WI38 (cell line): ENCODE data around the gene FH.

Experiments
- H3K4me3 ChIP-seq: 2 replicates; pipeline ENCODE4 v1.5.1; 2011; ENCODE audit warnings: low read depth, mild to moderate bottlenecking, control low read depth, low read length
- TF ChIP-seq, protein P1 (sequence below): IDR thresholded peaks from 2 replicates; pipeline ENCODE4 v1.5.1; 2012; ENCODE audit warnings: low read depth, mild to moderate bottlenecking, control low read depth, low read length

The FH gene

DNA sequence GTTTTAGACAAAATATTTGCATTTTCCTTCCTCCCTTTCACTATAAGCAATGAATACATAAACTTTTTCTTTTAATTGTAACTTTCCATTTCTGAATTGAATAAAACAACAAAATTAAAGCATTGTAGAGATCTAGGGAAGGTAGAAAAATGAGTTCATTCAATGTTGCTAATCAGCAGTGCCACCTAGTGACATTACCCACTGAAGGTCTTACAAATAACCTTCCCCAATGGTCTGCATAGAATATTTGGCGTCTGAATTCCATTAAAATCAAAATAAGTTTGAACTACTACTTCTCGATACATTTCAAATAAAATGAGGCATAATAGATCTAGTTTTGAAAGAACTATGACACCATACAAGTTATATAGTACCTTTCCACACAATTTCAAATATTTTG is 19.6 kb downstream of the FH start:
- TF ChIP-seq, protein P1, sequence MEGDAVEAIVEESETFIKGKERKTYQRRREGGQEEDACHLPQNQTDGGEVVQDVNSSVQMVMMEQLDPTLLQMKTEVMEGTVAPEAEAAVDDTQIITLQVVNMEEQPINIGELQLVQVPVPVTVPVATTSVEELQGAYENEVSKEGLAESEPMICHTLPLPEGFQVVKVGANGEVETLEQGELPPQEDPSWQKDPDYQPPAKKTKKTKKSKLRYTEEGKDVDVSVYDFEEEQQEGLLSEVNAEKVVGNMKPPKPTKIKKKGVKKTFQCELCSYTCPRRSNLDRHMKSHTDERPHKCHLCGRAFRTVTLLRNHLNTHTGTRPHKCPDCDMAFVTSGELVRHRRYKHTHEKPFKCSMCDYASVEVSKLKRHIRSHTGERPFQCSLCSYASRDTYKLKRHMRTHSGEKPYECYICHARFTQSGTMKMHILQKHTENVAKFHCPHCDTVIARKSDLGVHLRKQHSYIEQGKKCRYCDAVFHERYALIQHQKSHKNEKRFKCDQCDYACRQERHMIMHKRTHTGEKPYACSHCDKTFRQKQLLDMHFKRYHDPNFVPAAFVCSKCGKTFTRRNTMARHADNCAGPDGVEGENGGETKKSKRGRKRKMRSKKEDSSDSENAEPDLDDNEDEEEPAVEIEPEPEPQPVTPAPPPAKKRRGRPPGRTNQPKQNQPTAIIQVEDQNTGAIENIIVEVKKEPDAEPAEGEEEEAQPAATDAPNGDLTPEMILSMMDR, result peak; percentile 18; the same call in 1 of the 2 replicates

GRCh38 chr1:241495741-241496140 is 23.8 kb downstream of the FH start:
- no peak overlapping the region for H3K4me3 ChIP-seq
- TF ChIP-seq, protein P1, result no peak

More for the DNA sequence above, 19.6 kb downstream of the FH start:
- H3K4me3 ChIP-seq, result no peak overlapping the region

GRCh38 chr1:241488739-241489138 is 30.8 kb downstream of the FH start:
- no peak overlapping the region for H3K4me3 ChIP-seq
- TF ChIP-seq, protein P1, result no peak

DNA sequence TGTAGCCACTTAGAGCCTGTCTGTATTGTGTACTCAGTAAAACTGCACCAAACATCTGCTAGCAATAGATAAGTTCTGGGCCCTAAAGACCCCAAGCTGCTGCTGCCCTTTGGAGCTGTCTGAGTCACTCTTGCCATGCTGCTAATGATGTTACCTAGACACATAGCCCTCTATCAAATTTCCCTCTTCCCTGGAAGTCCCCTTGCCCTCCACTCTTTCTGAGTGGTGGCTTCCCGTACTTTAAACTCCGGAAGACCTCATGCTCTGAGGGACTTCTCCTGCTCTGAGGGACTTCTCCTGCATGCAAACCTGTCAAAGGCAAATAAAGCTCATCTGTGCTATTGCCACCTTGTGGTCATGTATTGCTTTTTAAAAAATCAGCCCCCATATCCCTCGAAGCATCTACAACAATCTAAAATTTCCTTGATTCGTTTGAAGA is 34.0 kb downstream of the FH start:
- no peak overlapping the region for H3K4me3 ChIP-seq

GRCh38 chr1:241485145-241485544 is 34.4 kb downstream of the FH start:
- TF ChIP-seq, protein P1, result no peak
- no peak overlapping the region for H3K4me3 ChIP-seq

More for the DNA sequence above, 34.0 kb downstream of the FH start:
- TF ChIP-seq, protein P1, result no peak; the same call in 1 of the 2 replicates

GRCh38 chr1:241482761-241483250 is 36.7 kb downstream of the FH start:
- no peak overlapping the region for H3K4me3 ChIP-seq
- TF ChIP-seq, protein P1, result no peak

DNA sequence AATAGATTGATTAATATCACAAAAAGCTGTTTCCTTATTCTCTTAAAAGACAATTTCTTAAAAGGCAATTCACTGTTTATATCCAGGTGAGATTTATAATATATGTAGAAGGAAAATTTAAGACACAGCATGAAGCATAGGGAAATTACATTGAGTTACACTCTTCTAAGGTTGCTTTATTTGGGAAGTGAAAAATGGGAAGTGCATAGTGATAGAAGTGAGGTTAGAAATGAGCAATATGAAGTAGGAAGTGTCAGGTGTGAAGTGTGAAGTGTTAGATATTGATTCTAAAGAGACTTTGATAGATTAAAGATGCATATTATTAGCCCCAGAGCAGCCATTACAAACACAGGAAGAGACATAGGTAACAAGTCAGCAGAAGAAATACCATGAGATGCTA is 40.3 kb downstream of the FH start:
- TF ChIP-seq, protein P1, result no peak
- no peak overlapping the region for H3K4me3 ChIP-seq
